Large intestine (tissue), 3 donors: ENCODE measurements around the gene EXOSC9. TPM values are rescaled to one million over a fixed set of nuclear protein-coding genes. Genes with fewer than 3 reads are reported as not detected.

ENCODE experiments used
- DNase-seq, 2 donors: peaks; one replicate each; pipeline versions ENCODE4 v3.0.0 to v3.0.0-alpha.2; 2013
- H3K27ac ChIP-seq: one replicate; pipeline ENCODE4 v1.5.1; 2013; ENCODE audit warnings: low read length
- H3K27me3 ChIP-seq: 2 replicates; pipeline ENCODE4 v1.6.1; 2013; ENCODE audit warnings: low read length; ENCODE audit not compliant: control insufficient read depth, insufficient read depth
- H3K36me3 ChIP-seq: 2 replicates; pipeline ENCODE4 v1.6.1; 2013; ENCODE audit warnings: low read length; ENCODE audit not compliant: control insufficient read depth, insufficient read depth
- H3K4me1 ChIP-seq: one replicate; pipeline ENCODE4 v1.6.1; 2013; ENCODE audit warnings: low read length; ENCODE audit not compliant: control insufficient read depth, insufficient read depth
- H3K4me3 ChIP-seq: one replicate; pipeline ENCODE4 v1.5.1; 2013; ENCODE audit warnings: low read length
- H3K9me3 ChIP-seq: one replicate; pipeline ENCODE4 v1.6.1; 2013; ENCODE audit warnings: mild to moderate bottlenecking, low read depth, low read length, moderate library complexity; ENCODE audit not compliant: control insufficient read depth
- WGBS: methylation state at CpG from one replicate; pipeline ENCODE4 v1.1.5; 2013; ENCODE audit warnings: low lambda C conversion rate; ENCODE audit not compliant: insufficient coverage; 5-methylcytosine and 5-hydroxymethylcytosine counted together
- polyA plus RNA-seq: library from polyadenylated mRNA; unstranded; fragments of 120-200 nt; gene quantifications from one replicate; pipeline ENCODE4 v1.2.1, GENCODE V29; 2013

EXOSC9 gene
- polyA plus RNA-seq, 1 donor = 29.0 TPM

DNA sequence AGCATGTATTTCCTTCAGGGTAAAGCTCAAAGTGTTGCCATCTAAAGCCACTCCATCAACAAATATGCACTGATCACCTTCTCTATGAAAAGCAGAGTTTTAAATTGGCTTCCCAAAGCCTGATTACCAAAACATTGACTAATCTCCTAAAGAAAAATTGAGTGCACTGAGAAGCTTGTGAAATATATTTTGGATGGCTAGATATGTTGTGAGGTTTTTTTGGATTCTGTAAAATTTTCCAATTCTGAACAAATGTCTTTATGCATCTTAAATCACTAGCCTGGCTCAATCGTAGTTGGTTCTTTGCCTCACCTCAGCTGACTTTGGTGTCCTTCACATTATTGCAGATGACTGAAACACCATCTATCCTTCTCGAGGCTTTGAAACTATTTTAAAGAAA lies 14.9 kb upstream of the EXOSC9 start:
- no peak for DNase-seq
- Histone ChIP-seq H3K9me3 (no peaks in the 10 kb centered on the region), H3K4me3 (no peak overlapping the region), H3K27ac (no peak overlapping the region), H3K36me3 (no peaks in the 10 kb centered on the region), H3K4me1 (no peaks in the 10 kb centered on the region), H3K27me3 (peaks cover 13% of the 10 kb centered on the region)
- 86% methylated on average over 1 of the region's 2 CpGs for WGBS

DNA sequence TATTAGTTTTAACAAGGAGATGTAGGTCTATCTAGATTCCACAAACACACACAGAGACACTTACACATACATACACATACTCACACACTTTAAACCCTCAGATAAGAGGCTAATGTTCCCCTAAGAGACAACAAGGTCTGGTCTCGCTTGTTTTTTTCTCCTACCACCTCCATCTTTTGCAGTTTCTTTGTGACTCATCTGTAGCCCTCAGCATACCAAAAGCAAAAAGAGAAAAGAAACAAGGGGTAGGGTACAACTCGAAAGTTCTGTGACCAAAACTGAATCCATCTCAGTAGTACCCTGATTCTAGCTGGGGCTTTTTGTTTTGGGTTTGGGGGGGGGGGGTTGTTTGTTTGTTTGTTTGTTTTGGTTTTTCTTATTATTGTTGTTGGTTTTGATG lies 12.2 kb upstream of the EXOSC9 start:
- H3K36me3 ChIP-seq = no peaks in the 10 kb centered on the region
- H3K4me1 ChIP-seq = no peaks in the 10 kb centered on the region
- no peak overlapping the region for H3K27ac ChIP-seq
- DNase-seq = no peak
- peaks cover 13% of the 10 kb centered on the region for H3K27me3 ChIP-seq
- no peaks in the 10 kb centered on the region for H3K9me3 ChIP-seq
- 100% methylated on average over 1 of the region's 2 CpGs for WGBS
- H3K4me3 ChIP-seq = no peak overlapping the region

DNA sequence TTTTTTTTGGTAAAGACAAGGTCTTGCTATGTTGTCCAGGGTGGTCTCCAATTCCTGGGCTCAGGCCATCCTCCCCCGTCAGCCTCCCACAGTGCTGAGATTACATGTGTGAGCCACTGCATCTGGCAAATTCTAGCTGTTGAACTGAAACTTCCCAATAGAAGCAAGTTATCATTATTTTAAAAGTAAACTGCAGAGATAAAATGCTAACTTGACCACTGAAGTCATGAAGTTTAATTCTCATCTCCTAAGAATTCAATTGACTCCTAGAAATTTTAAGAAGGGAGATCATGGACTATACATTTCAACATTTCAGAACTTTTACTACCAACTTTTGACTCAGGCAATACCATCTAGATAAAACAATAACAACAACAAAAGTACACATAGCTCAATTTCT lies 11.7 kb upstream of the EXOSC9 start:
- WGBS = no CpG with 5 or more reads among the region's 1 CpG
- Histone ChIP-seq H3K9me3 (no peaks in the 10 kb centered on the region), H3K27ac (no peak overlapping the region), H3K4me3 (no peak overlapping the region), H3K27me3 (peaks cover 10% of the 10 kb centered on the region), H3K36me3 (no peaks in the 10 kb centered on the region), H3K4me1 (no peaks in the 10 kb centered on the region)
- no peak for DNase-seq

DNA sequence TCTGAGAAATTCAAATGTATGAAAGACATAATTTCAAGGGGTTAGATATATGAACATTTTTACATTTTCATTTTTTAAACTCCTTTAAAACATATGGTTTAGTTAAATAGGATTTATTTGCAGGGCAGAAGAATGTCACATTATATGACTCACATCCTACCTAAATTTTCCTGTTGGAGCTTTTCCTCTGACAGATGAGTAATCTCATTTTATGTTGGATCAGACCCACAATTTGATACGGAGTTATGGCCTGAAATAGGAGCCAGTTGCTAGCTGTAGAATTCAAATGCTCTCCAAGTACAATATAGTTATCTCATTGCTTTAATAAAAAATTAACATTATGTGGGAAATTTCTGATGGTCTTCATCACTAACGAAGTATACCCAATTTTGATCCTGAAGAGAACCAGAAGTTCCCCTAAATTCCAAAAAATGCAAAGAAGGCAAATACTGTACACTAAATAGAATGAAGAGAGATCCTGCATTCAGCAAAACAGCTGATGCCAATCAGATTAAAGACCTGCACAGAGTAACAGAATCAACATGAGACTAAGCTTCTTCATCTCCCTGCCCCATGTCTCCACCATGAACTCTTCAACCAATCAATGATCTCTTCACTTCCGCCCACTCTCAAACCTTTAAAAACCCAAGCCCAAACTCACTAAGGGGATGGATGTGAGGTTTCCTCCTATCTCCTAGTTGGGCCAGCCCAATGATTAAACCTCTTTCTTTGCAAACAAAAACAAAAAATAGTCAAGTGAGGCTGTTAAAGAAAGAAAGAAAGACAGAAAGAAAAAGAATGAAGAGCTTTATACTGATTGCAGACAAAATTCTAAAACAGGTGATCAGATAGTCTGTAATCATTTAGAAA lies 10.9 kb upstream of the EXOSC9 start:
- Histone ChIP-seq H3K27ac (no peak overlapping the region), H3K9me3 (no peaks in the 10 kb centered on the region), H3K4me3 (no peak overlapping the region), H3K27me3 (peaks cover 5% of the 10 kb centered on the region), H3K4me1 (no peaks in the 10 kb centered on the region), H3K36me3 (no peaks in the 10 kb centered on the region)
- WGBS = 83% methylated on average over 1 of the region's 3 CpGs
- no peak for DNase-seq

DNA sequence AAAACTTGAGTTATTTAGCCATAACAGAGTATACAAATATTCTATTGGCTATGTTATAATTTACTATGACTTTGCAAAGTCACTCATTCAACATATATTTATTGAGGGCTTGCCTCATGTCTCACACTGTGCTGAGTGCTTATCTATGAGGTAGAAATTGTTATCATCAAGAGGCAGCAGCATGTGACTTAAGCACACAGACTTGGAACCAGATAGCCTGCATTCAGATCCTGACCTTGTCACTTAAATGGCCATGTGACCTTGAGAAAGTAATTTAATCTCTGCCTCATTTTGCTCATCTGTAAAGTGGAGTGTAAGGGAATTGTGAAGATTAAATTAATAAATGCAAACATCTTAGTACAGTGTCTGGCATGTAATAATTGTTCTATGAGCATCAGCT lies 10.1 kb upstream of the EXOSC9 start:
- Histone ChIP-seq H3K4me3 (no peak overlapping the region), H3K4me1 (no peaks in the 10 kb centered on the region), H3K36me3 (no peaks in the 10 kb centered on the region), H3K27ac (no peak overlapping the region), H3K27me3 (no peaks in the 10 kb centered on the region), H3K9me3 (no peaks in the 10 kb centered on the region)
- peak; percentile 49 to 56 for DNase-seq

DNA sequence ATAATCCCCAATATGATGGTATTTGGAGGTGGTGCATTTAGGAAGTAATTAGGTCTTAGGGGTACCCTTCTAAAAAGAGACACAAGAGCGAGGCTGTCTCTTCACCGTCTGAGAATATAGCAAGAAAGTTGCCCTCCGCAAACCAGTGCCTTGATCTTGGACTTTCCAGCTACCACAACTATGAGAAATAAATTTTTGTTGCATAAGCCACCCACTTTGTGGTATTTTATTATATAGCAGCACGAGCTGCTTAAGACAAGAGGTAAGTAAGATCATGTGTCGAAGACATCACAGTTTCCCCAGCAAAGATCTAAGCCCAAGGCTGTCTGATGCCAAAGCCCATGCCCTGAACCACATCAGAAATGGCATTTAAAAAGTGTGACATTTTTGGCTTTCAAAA lies 9.6 kb upstream of the EXOSC9 start:
- H3K27ac ChIP-seq = no peak overlapping the region
- no peak for DNase-seq
- no peaks in the 10 kb centered on the region for H3K36me3 ChIP-seq
- no peaks in the 10 kb centered on the region for H3K9me3 ChIP-seq
- WGBS = no CpG with 5 or more reads among the region's 5 CpGs
- no peak overlapping the region for H3K4me3 ChIP-seq
- H3K27me3 ChIP-seq = no peaks in the 10 kb centered on the region
- H3K4me1 ChIP-seq = no peaks in the 10 kb centered on the region

DNA sequence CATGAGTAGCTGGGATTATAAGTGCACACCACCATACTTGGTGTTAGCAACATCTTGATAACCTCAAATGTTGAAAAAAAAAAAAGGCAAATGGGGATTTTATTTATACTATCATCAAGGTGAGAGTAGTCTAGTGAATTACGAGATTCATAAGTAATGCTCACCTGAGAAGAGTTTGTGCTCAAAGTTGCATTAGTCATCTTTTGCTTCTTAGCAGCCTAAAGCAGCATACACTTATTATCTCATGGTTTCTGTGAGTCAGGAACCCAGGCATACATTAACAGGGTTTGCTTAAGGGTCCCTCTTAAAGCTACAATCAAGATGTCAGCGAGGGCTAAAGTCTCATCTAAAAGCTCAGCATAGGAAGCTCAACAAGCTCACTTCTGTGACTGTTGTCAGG lies 8.2 kb upstream of the EXOSC9 start:
- Histone ChIP-seq H3K4me1 (no peaks in the 10 kb centered on the region), H3K27me3 (no peaks in the 10 kb centered on the region), H3K27ac (no peak overlapping the region), H3K4me3 (no peak overlapping the region), H3K36me3 (no peaks in the 10 kb centered on the region), H3K9me3 (no peaks in the 10 kb centered on the region)
- DNase-seq = no peak
- no CpG with 5 or more reads among the region's 2 CpGs for WGBS

DNA sequence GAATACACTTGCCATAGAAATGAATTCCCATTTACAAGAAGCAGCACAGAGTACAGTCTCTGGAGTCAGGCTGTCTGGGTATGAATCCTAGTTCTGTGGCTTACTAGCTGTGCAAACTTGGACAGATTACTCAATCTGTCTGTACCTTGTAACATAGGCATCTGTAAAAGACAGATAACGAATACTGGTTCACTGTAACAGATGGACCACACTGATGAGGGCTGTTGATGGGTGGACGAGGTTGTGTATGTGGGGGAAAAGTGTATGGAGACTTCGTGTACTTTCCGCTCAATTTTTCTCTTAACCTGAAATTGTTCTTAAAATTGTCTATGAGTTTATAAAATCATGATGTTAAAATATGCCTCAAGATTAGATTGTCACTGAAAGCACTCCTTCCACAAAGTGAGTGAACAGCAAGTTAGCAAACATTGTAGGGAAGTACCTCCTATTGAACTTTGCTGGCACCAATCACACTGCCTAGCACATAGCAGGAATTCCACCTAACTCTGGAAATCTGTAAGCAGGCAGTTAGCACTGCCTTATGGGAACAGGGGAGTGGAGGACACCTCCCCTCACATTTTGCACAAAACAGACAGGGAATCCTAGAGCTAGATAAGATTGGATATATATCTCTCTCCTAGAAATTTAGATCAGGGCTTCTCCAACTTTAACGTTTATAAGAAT lies 6.5 kb upstream of the EXOSC9 start:
- no CpG with 5 or more reads among the region's 5 CpGs for WGBS
- peak; percentile 16 to 24 for DNase-seq
- H3K27me3 ChIP-seq = no peaks in the 10 kb centered on the region
- no peaks in the 10 kb centered on the region for H3K9me3 ChIP-seq
- no peak overlapping the region for H3K4me3 ChIP-seq
- no peaks in the 10 kb centered on the region for H3K36me3 ChIP-seq
- H3K4me1 ChIP-seq = peaks cover 2% of the 10 kb centered on the region
- peak overlapping the region; percentile 11 for H3K27ac ChIP-seq

DNA sequence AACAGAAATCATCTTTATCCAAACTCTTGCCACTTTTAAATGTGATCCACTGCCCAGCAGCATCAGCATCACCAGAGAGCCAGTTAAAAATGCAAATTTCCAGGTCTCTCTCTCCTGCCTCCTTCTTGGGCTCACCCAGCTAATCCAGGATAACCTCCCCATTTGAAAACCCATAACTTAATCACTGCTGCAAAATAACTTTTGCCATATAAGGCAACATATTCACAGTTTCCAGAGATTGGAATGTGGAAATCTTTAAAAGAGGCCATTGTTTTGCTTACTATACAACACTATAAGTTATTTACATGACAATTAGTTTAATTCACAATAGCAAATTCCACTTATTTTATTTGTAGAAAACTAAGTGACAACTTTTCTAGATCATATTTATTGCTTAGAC lies 4.8 kb upstream of the EXOSC9 start:
- Histone ChIP-seq H3K9me3 (no peaks in the 10 kb centered on the region), H3K4me1 (peaks cover 11% of the 10 kb centered on the region), H3K36me3 (no peaks in the 10 kb centered on the region), H3K27ac (no peak overlapping the region), H3K27me3 (no peaks in the 10 kb centered on the region), H3K4me3 (no peak overlapping the region)
- DNase-seq = no peak

DNA sequence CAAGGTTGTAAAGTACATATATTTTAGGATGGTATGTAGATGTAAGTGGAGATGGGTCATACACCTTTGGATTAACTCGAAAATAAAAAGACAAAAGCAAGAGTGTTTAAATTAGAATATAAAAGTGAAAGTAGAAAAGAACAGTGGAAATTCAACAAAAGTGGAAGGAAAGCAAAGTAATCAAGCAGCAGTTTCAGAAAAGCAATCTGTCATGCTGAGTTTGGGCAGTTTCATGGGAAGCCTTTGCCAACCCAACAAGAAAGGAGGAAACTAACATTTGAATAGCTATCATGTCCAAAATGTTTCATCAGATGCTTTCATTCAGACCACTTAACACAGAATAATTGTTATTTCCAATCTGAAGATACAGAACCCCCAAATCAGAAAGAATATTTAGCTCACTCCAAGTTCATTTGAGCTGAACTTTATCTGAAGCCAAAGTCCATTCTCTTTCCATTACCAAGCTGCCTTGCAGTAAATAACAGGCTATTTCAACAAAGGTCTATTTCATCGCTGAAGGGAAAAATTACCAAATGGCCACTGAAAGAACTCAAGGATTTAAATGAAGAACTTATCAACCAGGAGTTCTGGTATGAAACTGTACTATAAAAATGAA lies 1.8 kb upstream of the EXOSC9 start:
- H3K36me3 ChIP-seq = peaks cover 16% of the 10 kb centered on the region
- H3K27me3 ChIP-seq = no peaks in the 10 kb centered on the region
- peak; percentile 57 to 82 for DNase-seq
- 75% methylated on average over 1 of the region's 2 CpGs for WGBS
- H3K9me3 ChIP-seq = no peaks in the 10 kb centered on the region
- peak overlapping the region; percentile 94 for H3K27ac ChIP-seq
- peaks cover 13% of the 10 kb centered on the region for H3K4me1 ChIP-seq
- H3K4me3 ChIP-seq = no peak overlapping the region
